ENCODE data around the gene KCNAB3.

GRCh38 chr17:7946441-7946840, 16.8 kb upstream of the KCNAB3 start:
- TF ChIP-seq PKNOX1 (IDR thresholded peaks at IDR 0.05) = no peak
- no peak for TF ChIP-seq BHLHE40 (IDR thresholded peaks at IDR 0.05; ENCODE audit: borderline replicate concordance)
- TF ChIP-seq FOXM1 (IDR thresholded peaks at IDR 0.05; ENCODE audit: borderline replicate concordance) = no peak
- TF ChIP-seq SP1 (IDR thresholded peaks at IDR 0.05) = no peak
- TF ChIP-seq NFRKB (IDR thresholded peaks at IDR 0.05) = no peak
- no peak for TF ChIP-seq L3MBTL2 (conservative IDR thresholded peaks at IDR 0.05)

All from HEK293T (cell line).